ENCODE data around the gene SLC25A31. TPM values are rescaled to one million over a fixed set of nuclear protein-coding genes. Genes with fewer than 3 reads are reported as not detected.

Gene SLC25A31
- total RNA-seq, 1 donor from 2014 or later = not detected

- Histone ChIP-seq H3K4me1 (no peaks in the 10 kb centered on the region), H3K27ac (no peak overlapping the region), H3K36me3 (no peaks in the 10 kb centered on the region), H3K9me3 (no peaks in the 10 kb centered on the region), H3K27me3 (ENCODE audit: low read depth) (no peaks in the 10 kb centered on the region), H3K4me3 (no peak overlapping the region)
- TF ChIP-seq, protein P1, sequence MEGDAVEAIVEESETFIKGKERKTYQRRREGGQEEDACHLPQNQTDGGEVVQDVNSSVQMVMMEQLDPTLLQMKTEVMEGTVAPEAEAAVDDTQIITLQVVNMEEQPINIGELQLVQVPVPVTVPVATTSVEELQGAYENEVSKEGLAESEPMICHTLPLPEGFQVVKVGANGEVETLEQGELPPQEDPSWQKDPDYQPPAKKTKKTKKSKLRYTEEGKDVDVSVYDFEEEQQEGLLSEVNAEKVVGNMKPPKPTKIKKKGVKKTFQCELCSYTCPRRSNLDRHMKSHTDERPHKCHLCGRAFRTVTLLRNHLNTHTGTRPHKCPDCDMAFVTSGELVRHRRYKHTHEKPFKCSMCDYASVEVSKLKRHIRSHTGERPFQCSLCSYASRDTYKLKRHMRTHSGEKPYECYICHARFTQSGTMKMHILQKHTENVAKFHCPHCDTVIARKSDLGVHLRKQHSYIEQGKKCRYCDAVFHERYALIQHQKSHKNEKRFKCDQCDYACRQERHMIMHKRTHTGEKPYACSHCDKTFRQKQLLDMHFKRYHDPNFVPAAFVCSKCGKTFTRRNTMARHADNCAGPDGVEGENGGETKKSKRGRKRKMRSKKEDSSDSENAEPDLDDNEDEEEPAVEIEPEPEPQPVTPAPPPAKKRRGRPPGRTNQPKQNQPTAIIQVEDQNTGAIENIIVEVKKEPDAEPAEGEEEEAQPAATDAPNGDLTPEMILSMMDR (IDR thresholded peaks at IDR 0.05) = no peak
- ATAC-seq = no peak
- intact Hi-C loops (cut with DNase I) = no loop called here
- no peak for DNase-seq
These were observed 61.2 kb downstream of the SLC25A31 start for GRCh38 chr4:127791391-127791790.

DNA sequence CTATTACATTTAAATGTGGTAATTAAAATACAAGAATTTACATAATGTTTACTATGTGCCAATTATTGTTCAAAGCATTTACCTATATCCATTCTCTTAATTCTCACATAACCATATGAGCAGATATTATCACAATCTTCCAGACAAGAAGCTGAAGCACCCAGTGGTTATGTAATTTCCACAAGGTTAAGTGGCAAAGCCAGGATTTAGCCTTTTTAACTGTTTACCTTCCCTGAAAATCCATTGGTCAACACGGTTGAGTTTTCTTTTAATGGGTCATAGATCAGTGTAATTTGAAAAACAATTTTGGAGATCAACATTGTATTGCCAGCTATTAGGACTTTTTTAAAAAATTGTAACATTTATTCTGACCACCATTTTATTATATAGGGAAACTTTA, 63.3 kb downstream of the SLC25A31 start:
- Histone ChIP-seq H3K9me3 (no peaks in the 10 kb centered on the region), H3K27me3 (ENCODE audit: low read depth) (no peaks in the 10 kb centered on the region), H3K36me3 (no peaks in the 10 kb centered on the region), H3K4me3 (no peak overlapping the region), H3K27ac (no peak overlapping the region), H3K4me1 (no peaks in the 10 kb centered on the region)
- ATAC-seq (no peak), DNase-seq (no peak)
- intact Hi-C loops (cut with DNase I) = no loop called here
- TF ChIP-seq, protein P1 (IDR thresholded peaks at IDR 0.05) = no peak

- H3K27ac ChIP-seq = no peak overlapping the region
- ATAC-seq (no peak), DNase-seq (no peak)
- no peak overlapping the region for H3K4me3 ChIP-seq
- H3K36me3 ChIP-seq = no peaks in the 10 kb centered on the region
- intact Hi-C loops (cut with DNase I) = no loop called here
- H3K27me3 ChIP-seq (ENCODE audit: low read depth) = no peaks in the 10 kb centered on the region
- H3K9me3 ChIP-seq = no peaks in the 10 kb centered on the region
- TF ChIP-seq, protein P1 (IDR thresholded peaks at IDR 0.05) = no peak
- H3K4me1 ChIP-seq = no peaks in the 10 kb centered on the region
These were observed 69.5 kb downstream of the SLC25A31 start for GRCh38 chr4:127799711-127800110.

DNA sequence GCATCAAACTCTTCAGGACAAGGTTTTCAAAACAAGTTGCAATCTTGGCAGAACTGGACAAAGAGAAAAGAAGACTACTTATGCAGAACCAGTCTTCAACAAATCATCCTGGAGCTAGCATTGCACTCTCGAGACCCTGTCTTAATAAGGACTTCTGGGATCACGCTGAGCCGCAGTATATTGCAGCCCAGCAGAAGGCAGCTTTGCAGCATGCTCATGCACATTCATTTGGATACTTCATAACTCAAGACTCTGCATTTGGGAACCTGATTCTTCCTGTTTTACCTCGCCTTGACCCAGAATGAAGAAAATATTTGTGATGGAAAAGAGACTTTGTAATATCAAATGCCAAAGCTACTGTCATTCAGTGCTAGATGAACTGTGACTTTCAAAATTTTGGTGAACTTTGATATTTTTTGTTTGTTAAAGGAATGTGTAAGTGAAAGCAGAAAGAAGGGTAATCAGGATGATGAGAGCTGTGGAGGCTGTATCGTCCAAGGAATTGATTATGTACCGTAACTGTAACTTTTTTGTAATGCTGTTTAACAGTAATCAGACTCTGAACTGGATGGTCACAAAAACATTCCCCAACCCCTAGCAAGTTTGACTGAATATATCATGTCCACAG, 79.1 kb downstream of the SLC25A31 start:
- Histone ChIP-seq H3K4me1 (no peaks in the 10 kb centered on the region), H3K4me3 (no peak overlapping the region), H3K27ac (no peak overlapping the region), H3K36me3 (no peaks in the 10 kb centered on the region), H3K27me3 (ENCODE audit: low read depth) (no peaks in the 10 kb centered on the region), H3K9me3 (no peaks in the 10 kb centered on the region)
- ATAC-seq (no peak), DNase-seq (no peak)
- TF ChIP-seq, protein P1 (IDR thresholded peaks at IDR 0.05) = no peak
- intact Hi-C loops (cut with DNase I) = no loop called here

- Histone ChIP-seq H3K27ac (no peak overlapping the region), H3K4me1 (no peaks in the 10 kb centered on the region), H3K9me3 (no peaks in the 10 kb centered on the region), H3K4me3 (no peak overlapping the region), H3K36me3 (no peaks in the 10 kb centered on the region), H3K27me3 (ENCODE audit: low read depth) (no peaks in the 10 kb centered on the region)
- TF ChIP-seq, protein P1 (IDR thresholded peaks at IDR 0.05) = no peak
- ATAC-seq (no peak), DNase-seq (no peak)
- intact Hi-C loops (cut with DNase I) = no loop called here
These were observed 80.4 kb downstream of the SLC25A31 start for GRCh38 chr4:127810551-127810950.

Measured in lower lobe of right lung (tissue), 2 donors.